Keratinocyte (primary cell): ENCODE results near the gene PPARA. TPM values are rescaled to one million over a fixed set of nuclear protein-coding genes. Genes with fewer than 3 reads are reported as not detected.

Source experiments
- DNase-seq: peaks from one replicate; pipeline ENCODE4 v3.0.0-alpha.2; 2011; ENCODE audit warnings: low read depth, missing footprints, low spot score
- FAIRE-seq: peaks from 2 replicates; lab custom pipeline; 2011; peaks lifted over from hg19 to GRCh38; lab: Jason Lieb, UNC
- H2AFZ ChIP-seq: 2 replicates; pipeline ENCODE4 v1.6.0; 2012; ENCODE audit warnings: low read length, control low read depth, inconsistent platforms; ENCODE audit not compliant: control insufficient read depth
- H3K27ac ChIP-seq: 2 replicates; pipeline ENCODE4 v1.5.1; 2011; ENCODE audit warnings: low read length; ENCODE audit not compliant: control insufficient read depth, insufficient read depth
- H3K27me3 ChIP-seq: 3 replicates; pipeline ENCODE4 v1.6.0; 2011; ENCODE audit warnings: low read length; ENCODE audit not compliant: control insufficient read depth, insufficient read depth; ENCODE audit errors: extremely low read depth
- H3K36me3 ChIP-seq, 2 experiments: 2 replicates in 1 of 2; 3 replicates in 1 of 2; pipeline ENCODE4 v1.5.1; 2011; ENCODE audit warnings: low read length in 2 of 2, mild to moderate bottlenecking in 1 of 2; ENCODE audit not compliant: control insufficient read depth in 2 of 2, insufficient read depth in 2 of 2; ENCODE audit errors: extremely low read depth in 1 of 2
- H3K4me1 ChIP-seq: 3 replicates; pipeline ENCODE4 v1.5.1; 2011; ENCODE audit warnings: low read length; ENCODE audit not compliant: control insufficient read depth, insufficient read depth; ENCODE audit errors: extremely low read depth
- H3K4me2 ChIP-seq: 3 replicates; pipeline ENCODE4 v1.6.0; 2011; ENCODE audit warnings: low read depth, low read length; ENCODE audit not compliant: control insufficient read depth, insufficient read depth; ENCODE audit errors: extremely low read depth
- H3K4me3 ChIP-seq, 3 experiments: fragments of 200-600 bp in 1 of 3; sonication (generic) in 1 of 3; 2 replicates in 2 of 3; 3 replicates in 1 of 3; pipeline ENCODE4 v1.5.1; 2011 to 2016; ENCODE audit warnings: low read length in 3 of 3, mild to moderate bottlenecking in 3 of 3, control low read depth in 2 of 3, inconsistent platforms in 1 of 3, low read depth in 1 of 3, mixed read lengths in 1 of 3, mixed run types in 1 of 3, moderate library complexity in 1 of 3; ENCODE audit not compliant: control insufficient read depth in 2 of 3, insufficient read depth in 2 of 3; ENCODE audit errors: extremely low read depth in 1 of 3
- H3K79me2 ChIP-seq: 2 replicates; pipeline ENCODE4 v1.6.0; 2012; ENCODE audit warnings: low read length; ENCODE audit not compliant: control insufficient read depth, insufficient read depth
- H3K9ac ChIP-seq: 3 replicates; pipeline ENCODE4 v1.6.0; 2011; ENCODE audit warnings: low read length; ENCODE audit not compliant: control insufficient read depth, insufficient read depth; ENCODE audit errors: extremely low read depth
- H3K9me1 ChIP-seq: 3 replicates; pipeline ENCODE4 v1.6.0; 2011; ENCODE audit warnings: low read length; ENCODE audit not compliant: control insufficient read depth, insufficient read depth; ENCODE audit errors: extremely low read depth
- H3K9me3 ChIP-seq: 2 replicates; pipeline ENCODE4 v1.5.1; 2012; ENCODE audit warnings: low read depth, low read length; ENCODE audit not compliant: control insufficient read depth
- H4K20me1 ChIP-seq: 3 replicates; pipeline ENCODE4 v1.6.0; 2011; ENCODE audit warnings: low read length; ENCODE audit not compliant: control insufficient read depth, insufficient read depth; ENCODE audit errors: extremely low read depth
- EZH2 ChIP-seq: IDR thresholded peaks from one replicate; pipeline ENCODE4 v1.6.1; 2012; ENCODE audit warnings: inconsistent platforms, mild to moderate bottlenecking, low read length, moderate library complexity
- dilution Hi-C: fragments of 300-500 bp; cut with MboI; formaldehyde crosslinking; loops from one replicate; pipeline ENCODE4 v1.7.0; 2020; ENCODE audit warnings: low sequenced_read_pairs; ENCODE audit not compliant: extremely low pct_ligation_motif_present
- polyA plus RNA-seq, 5 experiments: library from polyadenylated mRNA; depleted of rRNA in 3 of 5; stranded (reverse) in 3 of 5; stranded (forward) in 1 of 5; unstranded in 1 of 5; fragments of >200 nt; gene quantifications; 1 replicate in 1 of 5; 2 replicates in 3 of 5; 3 replicates in 1 of 5; pipeline versions ENCODE4 v1.2.1 to v1.2.3, GENCODE V29; 2011 to 2012; ENCODE audit warnings: missing spikeins in 2 of 5, low read depth in 1 of 5, low replicate concordance in 1 of 5
- TF ChIP-seq, protein P1 (sequence below), 3 experiments: IDR thresholded peaks in 1 of 3; conservative IDR thresholded peaks in 1 of 3; optimal IDR thresholded peaks in 1 of 3; 2 replicates in 2 of 3; 3 replicates in 1 of 3; pipeline versions ENCODE3 to v1.5.1; 2011; ENCODE audit warnings: low read length in 3 of 3, mild to moderate bottlenecking in 3 of 3, moderate library complexity in 2 of 3, control low read depth in 1 of 3, inconsistent platforms in 1 of 3; ENCODE audit not compliant: insufficient read depth in 2 of 3; ENCODE audit errors: extremely low read depth in 1 of 3

The PPARA gene
- polyA plus RNA-seq, 1 donor (not counting 4 experiments of a cell fraction or from before 2014, with no cell fraction given), result 4.9 TPM

DNA sequence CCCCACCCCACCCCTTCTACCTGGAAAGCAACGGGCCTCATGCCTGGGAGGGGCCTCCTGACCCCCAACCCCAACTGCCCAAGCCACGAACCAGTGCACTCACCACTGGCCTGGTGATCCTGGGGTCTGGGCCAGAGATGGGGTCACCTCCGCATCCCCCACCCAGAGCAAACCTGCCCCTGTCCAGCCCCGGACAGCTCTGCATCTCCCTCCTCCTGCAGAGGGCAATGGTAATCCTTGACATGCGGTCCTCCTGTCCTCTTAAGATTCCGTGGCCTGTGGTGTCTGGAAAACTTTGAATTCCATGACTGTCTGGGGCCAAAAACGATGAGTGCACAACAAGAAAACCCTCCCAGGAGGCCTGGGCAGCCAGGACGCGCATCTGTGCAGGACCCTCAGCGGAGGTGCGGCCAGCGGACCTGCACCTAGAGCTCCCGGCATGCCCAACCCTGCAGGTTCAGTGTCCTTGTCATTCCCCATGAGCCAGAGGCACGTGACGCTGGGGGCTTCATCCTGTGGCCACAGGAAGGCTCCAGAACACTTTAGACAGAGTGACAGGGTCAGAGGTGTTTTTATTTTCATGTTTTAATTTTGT lies 16.1 kb upstream of the PPARA start:
- TF ChIP-seq EZH2, result no peak
- TF ChIP-seq, protein P1, sequence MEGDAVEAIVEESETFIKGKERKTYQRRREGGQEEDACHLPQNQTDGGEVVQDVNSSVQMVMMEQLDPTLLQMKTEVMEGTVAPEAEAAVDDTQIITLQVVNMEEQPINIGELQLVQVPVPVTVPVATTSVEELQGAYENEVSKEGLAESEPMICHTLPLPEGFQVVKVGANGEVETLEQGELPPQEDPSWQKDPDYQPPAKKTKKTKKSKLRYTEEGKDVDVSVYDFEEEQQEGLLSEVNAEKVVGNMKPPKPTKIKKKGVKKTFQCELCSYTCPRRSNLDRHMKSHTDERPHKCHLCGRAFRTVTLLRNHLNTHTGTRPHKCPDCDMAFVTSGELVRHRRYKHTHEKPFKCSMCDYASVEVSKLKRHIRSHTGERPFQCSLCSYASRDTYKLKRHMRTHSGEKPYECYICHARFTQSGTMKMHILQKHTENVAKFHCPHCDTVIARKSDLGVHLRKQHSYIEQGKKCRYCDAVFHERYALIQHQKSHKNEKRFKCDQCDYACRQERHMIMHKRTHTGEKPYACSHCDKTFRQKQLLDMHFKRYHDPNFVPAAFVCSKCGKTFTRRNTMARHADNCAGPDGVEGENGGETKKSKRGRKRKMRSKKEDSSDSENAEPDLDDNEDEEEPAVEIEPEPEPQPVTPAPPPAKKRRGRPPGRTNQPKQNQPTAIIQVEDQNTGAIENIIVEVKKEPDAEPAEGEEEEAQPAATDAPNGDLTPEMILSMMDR (optimal IDR thresholded peaks at IDR 0.05 in 1 of 3, IDR thresholded peaks at IDR 0.05 in 1 of 3, conservative IDR thresholded peaks at IDR 0.05 in 1 of 3; ENCODE audit: extremely low read depth in 1 of 3, insufficient read depth in 2 of 3, low read length in 3 of 3), result peak in 1 of 3 experiments; percentile 40
- no peaks in the 10 kb centered on the region for H3K27me3 ChIP-seq
- no peaks in the 10 kb centered on the region for H3K79me2 ChIP-seq
- FAIRE-seq (no peak), DNase-seq (no peak)
- dilution Hi-C loops, result no loop called here
- H3K4me1 ChIP-seq, result no peaks in the 10 kb centered on the region
- H3K36me3 ChIP-seq, result no peaks in the 10 kb centered on the region
- no peaks in the 10 kb centered on the region for H4K20me1 ChIP-seq
- H3K9ac ChIP-seq, result no peak overlapping the region
- H3K9me3 ChIP-seq, result no peaks in the 10 kb centered on the region
- no peak overlapping the region for H3K27ac ChIP-seq
- no peak overlapping the region for H2AFZ ChIP-seq
- H3K4me3 ChIP-seq, result no peak overlapping the region
- H3K9me1 ChIP-seq, result no peaks in the 10 kb centered on the region
- H3K4me2 ChIP-seq, result no peak overlapping the region

DNA sequence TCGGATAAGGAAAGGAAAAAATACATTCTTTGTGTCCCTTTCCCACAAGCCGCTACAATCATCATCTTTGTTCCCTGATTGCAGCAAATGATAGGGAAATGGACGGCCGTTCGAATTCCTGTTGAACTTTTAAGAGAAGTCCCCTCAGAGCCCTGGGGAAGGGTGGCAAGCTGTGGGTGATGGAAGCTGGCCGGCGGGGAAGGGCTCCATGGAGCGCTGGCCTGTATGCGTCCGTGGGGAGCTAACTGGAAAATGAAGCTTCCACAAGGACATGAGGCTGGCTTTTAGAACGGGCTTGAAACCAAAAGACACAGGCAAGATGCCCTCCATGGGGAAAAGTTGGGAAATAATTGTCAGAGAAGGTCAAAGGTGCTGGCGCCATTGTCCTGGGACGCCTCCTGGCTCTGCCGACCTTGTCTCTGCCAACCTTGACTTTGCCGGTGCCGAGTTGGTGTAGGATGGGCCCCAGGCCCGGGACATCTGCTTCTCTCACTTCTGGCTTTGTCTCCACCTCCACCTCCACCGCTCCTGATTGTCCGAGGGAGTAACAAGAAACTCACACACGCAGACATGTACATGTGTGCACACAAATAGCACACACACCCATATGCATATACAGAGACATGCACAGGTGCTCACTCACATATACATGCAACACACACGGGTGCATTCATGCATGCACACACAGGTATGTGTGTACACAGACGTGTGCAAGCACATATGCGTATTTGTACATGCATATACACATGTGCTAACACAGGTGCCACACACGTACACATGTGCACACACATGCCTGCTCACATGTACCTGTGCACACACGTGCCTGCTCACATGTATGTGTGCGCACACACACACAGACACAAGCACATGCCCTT lies 14.5 kb upstream of the PPARA start:
- Histone ChIP-seq H4K20me1 (no peaks in the 10 kb centered on the region), H3K9ac (no peak overlapping the region), H3K79me2 (no peaks in the 10 kb centered on the region), H3K4me2 (no peak overlapping the region), H3K4me3 (no peak overlapping the region), H3K36me3 (no peaks in the 10 kb centered on the region), H3K4me1 (no peaks in the 10 kb centered on the region), H3K9me3 (no peaks in the 10 kb centered on the region), H2AFZ (no peak overlapping the region), H3K27ac (no peak overlapping the region), H3K9me1 (no peaks in the 10 kb centered on the region), H3K27me3 (peaks cover 2% of the 10 kb centered on the region)
- TF ChIP-seq, protein P1 (optimal IDR thresholded peaks at IDR 0.05 in 1 of 3, IDR thresholded peaks at IDR 0.05 in 1 of 3, conservative IDR thresholded peaks at IDR 0.05 in 1 of 3; ENCODE audit: extremely low read depth in 1 of 3, insufficient read depth in 2 of 3, low read length in 3 of 3), result no peak
- TF ChIP-seq EZH2, result no peak
- FAIRE-seq (no peak), DNase-seq (no peak)
- dilution Hi-C loops, result no loop called here
